ENCODE results near the gene KLHL29. TPM values are rescaled to one million over a fixed set of nuclear protein-coding genes. Genes with fewer than 3 reads are reported as not detected.

Gene KLHL29
- total RNA-seq, 1 experiment from 2014 or later = 16.7 TPM

GRCh38 chr2:23388294-23388693 is 3.3 kb downstream of the KLHL29 start:
- Histone ChIP-seq H2AFZ (ENCODE audit: low read depth, low read length, poor library complexity, severe bottlenecking) (no peak overlapping the region), H4K20me1 (ENCODE audit: insufficient read depth) (no peaks in the 10 kb centered on the region), H3K9ac (ENCODE audit: low read length) (no peak overlapping the region), H3K36me3 (ENCODE audit: control insufficient read depth in 1 of 2, insufficient read depth in 2 of 2, low read length in 2 of 2) (no peaks in the 10 kb centered on the region), H3K27me3 (ENCODE audit: insufficient read depth, low read length) (no peaks in the 10 kb centered on the region), H3K9me2 (ENCODE audit: insufficient read depth) (no peaks in the 10 kb centered on the region), H3K9me3 (ENCODE audit: control insufficient read depth in 1 of 2, insufficient read depth in 1 of 2, low read depth in 1 of 2, low read length in 2 of 2) (no peaks in the 10 kb centered on the region), H3K27ac (ENCODE audit: low read depth, low read length) (no peak overlapping the region), H3K79me2 (ENCODE audit: insufficient read depth, low read length) (peaks cover 61% of the 10 kb centered on the region), H3K4me1 (ENCODE audit: control insufficient read depth in 1 of 2, insufficient read depth in 2 of 2, low read length in 2 of 2) (peaks cover 2 to 19% of the 10 kb centered on the region in 2 experiments; a peak in 3 of 4 replicates), H3K4me2 (ENCODE audit: low read length) (no peak overlapping the region), H3K4me3 (replicated peaks in 1 of 2; ENCODE audit: low read depth in 1 of 2, low read length in 2 of 2) (no peak overlapping the region)
- intact Hi-C loops (cut with micrococcal nuclease) = no loop called here
- TF ChIP-seq EGR1 (IDR thresholded peaks at IDR 0.05; ENCODE audit: low read depth) (no peak), RAD21 (IDR thresholded peaks at IDR 0.05; ENCODE audit: low read depth) (no peak)
- ChIA-PET RAD21 (ENCODE audit: low non-redundant PET in 1 of 2, low total read pairs in 2 of 2, uncharacterized antibody in 2 of 2, unreplicated experiment in 2 of 2) (no interaction called here), CTCF (no interaction called here), POLR2A (no interaction called here)
- ATAC-seq = no peak
- BruUV-seq (replicated peaks) = no TSS peak
- DNase-seq (ENCODE audit: low read depth, low spot score) = no peak

GRCh38 chr2:23388756-23389514 is 4.0 kb downstream of the KLHL29 start:
- Histone ChIP-seq H3K4me1 (ENCODE audit: control insufficient read depth in 1 of 2, insufficient read depth in 2 of 2, low read length in 2 of 2) (peaks cover 2 to 17% of the 10 kb centered on the region in 2 experiments; a peak in 3 of 4 replicates), H3K9ac (ENCODE audit: low read length) (no peak overlapping the region), H4K20me1 (ENCODE audit: insufficient read depth) (no peaks in the 10 kb centered on the region), H3K9me3 (ENCODE audit: control insufficient read depth in 1 of 2, insufficient read depth in 1 of 2, low read depth in 1 of 2, low read length in 2 of 2) (no peaks in the 10 kb centered on the region), H3K4me2 (ENCODE audit: low read length) (no peak overlapping the region), H3K27ac (ENCODE audit: low read depth, low read length) (no peak overlapping the region), H3K27me3 (ENCODE audit: insufficient read depth, low read length) (no peaks in the 10 kb centered on the region), H3K36me3 (ENCODE audit: control insufficient read depth in 1 of 2, insufficient read depth in 2 of 2, low read length in 2 of 2) (no peaks in the 10 kb centered on the region), H3K79me2 (ENCODE audit: insufficient read depth, low read length) (peaks cover 66% of the 10 kb centered on the region), H3K4me3 (replicated peaks in 1 of 2; ENCODE audit: low read depth in 1 of 2, low read length in 2 of 2) (no peak overlapping the region), H2AFZ (ENCODE audit: low read depth, low read length, poor library complexity, severe bottlenecking) (no peak overlapping the region), H3K9me2 (ENCODE audit: insufficient read depth) (no peaks in the 10 kb centered on the region)
- ChIA-PET RAD21 (ENCODE audit: low non-redundant PET in 1 of 2, low total read pairs in 2 of 2, uncharacterized antibody in 2 of 2, unreplicated experiment in 2 of 2) (no interaction called here), POLR2A (no interaction called here), CTCF (no interaction called here)
- DNase-seq (ENCODE audit: low read depth, low spot score) (no peak), ATAC-seq (no peak)
- intact Hi-C loops (cut with micrococcal nuclease) = no loop called here
- TF ChIP-seq EGR1 (IDR thresholded peaks at IDR 0.05; ENCODE audit: low read depth) = no peak
- TF ChIP-seq EZH2phosphoT487 (IDR thresholded peaks at IDR 0.05; ENCODE audit: borderline replicate concordance) = no peak
- no peak for TF ChIP-seq POLR2AphosphoS5 (IDR thresholded peaks at IDR 0.05; ENCODE audit: low read depth, low read length)
- TF ChIP-seq MAX (IDR thresholded peaks at IDR 0.05) = no peak
- TF ChIP-seq CTCF (IDR thresholded peaks at IDR 0.05 in 2 of 3, conservative IDR thresholded peaks at IDR 0.05 in 1 of 3; ENCODE audit: borderline replicate concordance in 1 of 3, insufficient read depth in 1 of 3, low read depth in 2 of 3, low read length in 2 of 3) = no peak
- no peak for TF ChIP-seq POLR2A (IDR thresholded peaks at IDR 0.05; ENCODE audit: borderline replicate concordance, extremely low read depth, insufficient read depth, insufficient read length)
- no TSS peak for BruUV-seq (replicated peaks)
